Stimulated activated CD4-positive, alpha-beta T cell treated with anti-CD3 and anti-CD28 coated beads, Interleukin-1b, Interleukin-23, amount 100 ng/mL, for 24 hours (primary cell): ENCODE results near the gene LRP1.
A peak's percentile ranks its signal among the peaks of the same experiment; 100 is the strongest.

ENCODE experiments used
- DNase-seq, 4 experiments: peaks; one replicate each; pipeline ENCODE4 v3.0.0-alpha.2; 2020; ENCODE audit warnings: low read depth in 4 of 4, low spot score in 1 of 4

The LRP1 gene

DNA sequence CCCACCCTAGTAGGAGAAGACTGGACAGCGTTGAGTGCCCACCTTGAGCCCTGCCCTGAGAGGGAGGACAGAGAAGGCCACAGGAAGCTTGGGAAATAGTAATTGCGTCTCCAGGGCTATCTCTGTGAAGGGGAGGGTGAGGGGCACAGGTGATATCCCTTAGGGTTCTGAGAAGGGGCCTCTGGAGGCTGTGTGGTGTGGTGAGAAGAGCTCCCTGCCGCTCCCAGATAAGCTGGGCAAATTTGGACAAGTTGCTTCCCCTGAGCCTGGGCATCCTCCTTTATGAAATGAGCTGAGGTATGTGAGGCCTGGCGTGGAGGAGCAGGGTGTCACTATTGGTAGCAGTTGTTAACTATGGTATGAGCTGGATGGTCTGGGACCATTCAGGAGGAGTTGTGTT lies 42.6 kb downstream of the LRP1 start:
- DNase-seq = no peak

DNA sequence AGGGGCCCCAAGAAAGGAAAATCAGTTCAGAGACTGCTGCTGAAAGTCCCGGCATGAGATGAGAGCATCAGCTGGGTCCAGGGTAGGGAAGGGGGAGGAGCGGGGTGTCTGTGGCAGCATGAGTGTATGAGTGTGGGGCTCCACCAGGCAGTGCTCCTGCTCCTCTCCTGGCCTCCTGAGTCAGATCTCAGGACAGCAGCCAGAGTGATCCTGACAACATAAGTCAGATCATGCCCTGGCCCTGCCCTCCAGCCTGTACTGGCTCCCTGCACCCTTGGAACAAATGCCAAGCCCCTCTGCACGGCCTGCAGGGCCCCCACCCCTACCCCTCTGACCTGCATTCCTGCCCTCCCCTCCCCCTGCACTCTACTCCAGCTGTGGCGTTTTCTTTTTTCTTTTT lies 43.4 kb downstream of the LRP1 start:
- no peak for DNase-seq

DNA sequence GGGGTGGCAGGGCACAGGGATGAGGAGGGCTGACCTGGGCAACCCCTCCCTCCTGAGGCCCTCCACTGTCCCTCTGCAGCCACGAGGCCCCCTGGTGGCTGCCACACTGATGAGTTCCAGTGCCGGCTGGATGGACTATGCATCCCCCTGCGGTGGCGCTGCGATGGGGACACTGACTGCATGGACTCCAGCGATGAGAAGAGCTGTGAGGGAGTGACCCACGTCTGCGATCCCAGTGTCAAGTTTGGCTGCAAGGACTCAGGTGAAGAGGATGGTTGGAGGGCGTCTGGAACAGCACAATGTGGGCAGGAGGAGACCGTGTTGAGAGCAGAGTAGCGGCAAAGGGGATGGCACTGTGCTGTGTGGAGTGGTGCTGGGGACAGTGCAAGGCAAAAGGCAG lies 44.8 kb downstream of the LRP1 start:
- DNase-seq = no peak

DNA sequence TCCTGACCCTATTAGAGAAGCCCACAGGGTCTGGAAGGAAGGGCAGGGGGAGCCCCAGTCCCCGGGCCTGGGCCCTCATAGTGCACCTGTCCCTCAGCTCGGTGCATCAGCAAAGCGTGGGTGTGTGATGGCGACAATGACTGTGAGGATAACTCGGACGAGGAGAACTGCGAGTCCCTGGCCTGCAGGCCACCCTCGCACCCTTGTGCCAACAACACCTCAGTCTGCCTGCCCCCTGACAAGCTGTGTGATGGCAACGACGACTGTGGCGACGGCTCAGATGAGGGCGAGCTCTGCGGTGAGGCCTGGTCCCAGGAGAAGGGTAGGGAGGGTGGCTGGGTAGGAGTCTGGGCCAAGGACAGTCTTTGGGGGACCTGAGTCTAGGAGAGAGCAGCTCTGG lies 45.4 kb downstream of the LRP1 start:
- no peak for DNase-seq

DNA sequence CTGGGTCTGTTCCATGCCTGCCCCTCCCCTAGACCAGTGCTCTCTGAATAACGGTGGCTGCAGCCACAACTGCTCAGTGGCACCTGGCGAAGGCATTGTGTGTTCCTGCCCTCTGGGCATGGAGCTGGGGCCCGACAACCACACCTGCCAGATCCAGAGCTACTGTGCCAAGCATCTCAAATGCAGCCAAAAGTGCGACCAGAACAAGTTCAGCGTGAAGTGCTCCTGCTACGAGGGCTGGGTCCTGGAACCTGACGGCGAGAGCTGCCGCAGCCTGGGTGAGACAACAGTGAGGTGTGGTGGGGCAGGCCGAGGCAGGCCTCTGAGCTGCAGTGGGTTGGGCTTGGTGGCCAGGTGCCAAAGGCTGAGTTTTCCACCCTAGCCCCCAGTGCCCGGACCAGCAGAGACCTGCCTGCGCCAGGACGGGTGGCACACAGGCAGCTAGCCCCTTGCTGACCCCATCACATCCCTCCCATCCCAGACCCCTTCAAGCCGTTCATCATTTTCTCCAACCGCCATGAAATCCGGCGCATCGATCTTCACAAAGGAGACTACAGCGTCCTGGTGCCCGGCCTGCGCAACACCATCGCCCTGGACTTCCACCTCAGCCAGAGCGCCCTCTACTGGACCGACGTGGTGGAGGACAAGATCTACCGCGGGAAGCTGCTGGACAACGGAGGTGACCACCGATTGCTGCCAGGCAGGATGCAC lies 47.3 kb downstream of the LRP1 start:
- DNase-seq = peak in 3 of 4 experiments; percentile 15 to 41 (median 18)

DNA sequence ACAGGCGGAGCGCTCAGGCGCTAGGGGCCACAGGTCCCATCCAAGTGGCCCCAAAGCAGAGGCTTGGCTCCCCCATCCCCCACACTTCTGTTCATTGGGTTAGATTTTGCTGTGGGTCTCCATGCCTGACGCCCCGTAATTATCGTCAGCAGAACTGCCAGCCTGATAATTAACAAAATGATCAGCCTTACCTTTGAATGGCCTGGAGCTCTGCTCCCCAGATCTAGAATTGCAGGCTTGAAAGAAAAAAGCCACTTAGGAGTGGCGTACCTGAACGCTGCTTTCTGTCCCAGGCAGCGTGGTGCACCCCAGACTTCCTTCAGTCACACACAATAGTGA lies 47.8 kb downstream of the LRP1 start:
- DNase-seq = no peak

DNA sequence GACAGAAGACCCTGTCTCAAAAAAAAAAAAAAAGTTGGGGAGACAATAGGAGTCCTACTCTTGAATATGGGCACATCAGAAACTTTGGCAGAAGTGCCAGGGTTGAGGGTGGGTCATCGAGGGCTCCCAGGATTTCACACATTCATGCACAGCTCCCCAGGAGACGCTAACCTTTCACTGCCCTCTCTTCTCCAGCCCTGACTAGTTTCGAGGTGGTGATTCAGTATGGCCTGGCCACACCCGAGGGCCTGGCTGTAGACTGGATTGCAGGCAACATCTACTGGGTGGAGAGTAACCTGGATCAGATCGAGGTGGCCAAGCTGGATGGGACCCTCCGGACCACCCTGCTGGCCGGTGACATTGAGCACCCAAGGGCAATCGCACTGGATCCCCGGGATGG lies 48.6 kb downstream of the LRP1 start:
- DNase-seq = no peak

DNA sequence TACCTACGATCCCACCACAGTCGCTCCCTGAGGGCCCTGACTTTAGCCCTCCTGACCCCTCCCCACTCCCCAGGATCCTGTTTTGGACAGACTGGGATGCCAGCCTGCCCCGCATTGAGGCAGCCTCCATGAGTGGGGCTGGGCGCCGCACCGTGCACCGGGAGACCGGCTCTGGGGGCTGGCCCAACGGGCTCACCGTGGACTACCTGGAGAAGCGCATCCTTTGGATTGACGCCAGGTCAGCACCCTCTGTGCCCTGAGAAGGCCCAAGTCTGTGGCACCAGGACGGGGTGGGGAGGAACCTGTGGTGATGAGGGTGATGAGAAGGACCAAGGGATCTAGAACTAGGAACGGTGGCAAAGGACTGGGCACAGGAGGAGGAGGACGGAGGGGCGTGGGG lies 49.1 kb downstream of the LRP1 start:
- DNase-seq = no peak

DNA sequence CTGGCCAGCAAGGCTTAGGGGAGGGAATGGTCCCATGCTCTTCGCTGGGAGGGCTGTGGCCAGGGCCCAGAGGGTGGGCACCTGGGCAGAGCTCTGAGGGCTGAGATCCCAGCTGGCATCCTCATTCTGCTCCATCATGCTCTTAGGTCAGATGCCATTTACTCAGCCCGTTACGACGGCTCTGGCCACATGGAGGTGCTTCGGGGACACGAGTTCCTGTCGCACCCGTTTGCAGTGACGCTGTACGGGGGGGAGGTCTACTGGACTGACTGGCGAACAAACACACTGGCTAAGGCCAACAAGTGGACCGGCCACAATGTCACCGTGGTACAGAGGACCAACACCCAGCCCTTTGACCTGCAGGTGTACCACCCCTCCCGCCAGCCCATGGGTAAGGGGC lies 49.9 kb downstream of the LRP1 start:
- no peak for DNase-seq

DNA sequence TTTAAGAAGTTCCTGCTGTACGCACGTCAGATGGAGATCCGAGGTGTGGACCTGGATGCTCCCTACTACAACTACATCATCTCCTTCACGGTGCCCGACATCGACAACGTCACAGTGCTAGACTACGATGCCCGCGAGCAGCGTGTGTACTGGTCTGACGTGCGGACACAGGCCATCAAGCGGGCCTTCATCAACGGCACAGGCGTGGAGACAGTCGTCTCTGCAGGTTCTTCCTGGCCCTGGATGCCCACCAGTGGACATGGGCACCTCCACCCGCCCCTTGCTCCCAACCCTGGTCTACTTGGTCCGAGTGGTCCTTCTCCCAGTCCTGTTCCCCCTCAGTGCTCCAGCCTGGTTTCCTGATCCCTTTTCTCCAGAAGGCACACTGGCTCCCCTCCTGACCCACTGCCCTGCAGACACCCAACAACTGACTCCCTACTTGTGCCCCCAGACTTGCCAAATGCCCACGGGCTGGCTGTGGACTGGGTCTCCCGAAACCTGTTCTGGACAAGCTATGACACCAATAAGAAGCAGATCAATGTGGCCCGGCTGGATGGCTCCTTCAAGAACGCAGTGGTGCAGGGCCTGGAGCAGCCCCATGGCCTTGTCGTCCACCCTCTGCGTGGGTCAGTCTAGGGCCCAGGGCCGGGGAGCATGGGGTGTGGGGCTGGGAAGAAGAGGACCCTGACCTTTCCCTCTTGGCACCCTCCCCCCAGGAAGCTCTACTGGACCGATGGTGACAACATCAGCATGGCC lies 51.2 kb downstream of the LRP1 start:
- no peak for DNase-seq

DNA sequence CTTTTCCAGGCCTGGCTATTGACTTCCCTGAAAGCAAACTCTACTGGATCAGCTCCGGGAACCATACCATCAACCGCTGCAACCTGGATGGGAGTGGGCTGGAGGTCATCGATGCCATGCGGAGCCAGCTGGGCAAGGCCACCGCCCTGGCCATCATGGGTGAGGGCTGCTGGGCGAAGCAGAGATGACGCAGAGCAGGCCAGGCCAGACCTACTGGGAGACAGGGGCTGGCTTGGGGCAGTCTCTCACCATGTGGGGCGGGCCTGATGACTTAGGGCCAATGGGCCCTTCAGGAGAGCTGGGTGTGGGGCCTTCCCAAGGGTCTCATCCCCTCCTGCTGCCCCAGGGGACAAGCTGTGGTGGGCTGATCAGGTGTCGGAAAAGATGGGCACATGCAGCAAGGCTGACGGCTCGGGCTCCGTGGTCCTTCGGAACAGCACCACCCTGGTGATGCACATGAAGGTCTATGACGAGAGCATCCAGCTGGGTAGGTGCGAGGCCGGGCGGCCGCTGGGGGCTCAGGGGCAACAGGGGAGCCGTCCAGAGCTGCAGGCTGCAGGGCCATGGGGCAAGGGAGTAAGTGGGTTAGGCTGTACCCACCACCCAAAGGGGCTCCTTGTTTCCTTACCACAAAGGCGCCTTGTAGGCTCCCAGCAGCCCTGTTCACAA lies 52.2 kb downstream of the LRP1 start:
- DNase-seq = no peak

DNA sequence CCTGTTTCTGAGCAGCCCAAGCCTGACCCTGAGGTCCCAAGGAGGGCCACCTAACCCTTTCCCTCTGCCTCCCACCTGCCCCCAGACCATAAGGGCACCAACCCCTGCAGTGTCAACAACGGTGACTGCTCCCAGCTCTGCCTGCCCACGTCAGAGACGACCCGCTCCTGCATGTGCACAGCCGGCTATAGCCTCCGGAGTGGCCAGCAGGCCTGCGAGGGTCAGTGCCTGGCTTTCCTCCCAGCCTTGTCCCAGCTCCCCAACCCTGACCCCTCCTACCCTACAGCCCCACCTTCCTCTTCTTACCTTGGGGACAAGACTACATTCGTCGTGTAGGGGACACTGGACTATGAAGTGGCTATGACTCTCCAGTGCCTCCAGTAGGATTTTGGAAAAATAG lies 52.8 kb downstream of the LRP1 start:
- DNase-seq = no peak

DNA sequence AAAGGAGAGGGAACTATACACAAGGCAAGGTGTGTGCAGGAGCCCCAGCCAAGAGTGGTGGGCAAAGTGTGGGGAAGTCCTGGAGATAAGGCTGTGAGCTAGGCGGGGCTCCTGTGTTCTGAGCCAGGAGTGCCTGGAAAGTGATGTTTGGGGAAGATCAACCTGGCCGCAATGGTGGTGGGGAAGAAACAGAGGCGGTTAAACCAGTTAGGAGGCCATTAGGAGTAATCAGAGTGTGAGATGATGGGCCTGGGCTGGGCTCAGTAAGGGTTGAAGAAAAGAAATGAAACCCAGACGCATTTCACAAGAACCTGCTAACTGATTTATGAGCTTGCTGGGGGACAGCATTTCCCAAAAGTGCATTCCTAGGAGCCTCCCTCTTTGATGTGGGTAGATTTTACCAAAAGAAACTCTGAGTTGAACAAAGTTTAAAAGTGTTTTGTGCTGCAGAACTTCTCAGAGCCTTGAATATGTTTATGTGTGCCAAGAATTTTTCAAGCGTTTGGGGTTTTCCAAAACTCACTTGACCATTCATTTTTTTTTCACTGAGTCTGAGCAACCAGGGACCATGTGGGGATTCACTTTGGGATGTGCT lies 53.4 kb downstream of the LRP1 start:
- DNase-seq = no peak

DNA sequence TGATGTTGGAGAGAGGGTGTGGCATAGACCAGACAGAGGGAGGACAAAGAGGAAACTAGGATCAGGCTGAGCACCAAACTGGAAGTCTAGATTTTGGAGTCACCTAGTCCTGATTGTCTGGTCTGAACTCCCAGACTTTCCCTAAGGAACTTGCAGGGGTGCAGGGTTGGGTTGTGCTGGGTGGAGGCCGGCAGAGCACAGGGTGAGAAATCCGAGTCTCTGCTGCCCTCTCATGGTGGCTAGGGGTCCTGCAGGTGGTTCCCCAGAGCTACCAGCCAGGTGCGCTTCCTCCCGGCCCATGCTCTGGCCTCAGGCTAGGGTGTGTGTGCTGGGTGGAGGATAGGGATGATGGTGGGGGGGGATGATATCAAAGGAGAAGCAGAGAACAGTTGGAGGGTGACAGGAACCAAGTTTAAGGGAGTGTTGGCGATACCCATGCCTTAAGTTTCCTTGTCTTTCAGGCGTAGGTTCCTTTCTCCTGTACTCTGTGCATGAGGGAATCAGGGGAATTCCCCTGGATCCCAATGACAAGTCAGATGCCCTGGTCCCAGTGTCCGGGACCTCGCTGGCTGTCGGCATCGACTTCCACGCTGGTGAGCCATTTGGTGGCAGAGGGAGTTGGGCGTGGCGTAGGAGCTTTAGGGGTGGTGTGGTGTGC lies 54.8 kb downstream of the LRP1 start:
- peak; percentile 48 to 85 (median 71) for DNase-seq

DNA sequence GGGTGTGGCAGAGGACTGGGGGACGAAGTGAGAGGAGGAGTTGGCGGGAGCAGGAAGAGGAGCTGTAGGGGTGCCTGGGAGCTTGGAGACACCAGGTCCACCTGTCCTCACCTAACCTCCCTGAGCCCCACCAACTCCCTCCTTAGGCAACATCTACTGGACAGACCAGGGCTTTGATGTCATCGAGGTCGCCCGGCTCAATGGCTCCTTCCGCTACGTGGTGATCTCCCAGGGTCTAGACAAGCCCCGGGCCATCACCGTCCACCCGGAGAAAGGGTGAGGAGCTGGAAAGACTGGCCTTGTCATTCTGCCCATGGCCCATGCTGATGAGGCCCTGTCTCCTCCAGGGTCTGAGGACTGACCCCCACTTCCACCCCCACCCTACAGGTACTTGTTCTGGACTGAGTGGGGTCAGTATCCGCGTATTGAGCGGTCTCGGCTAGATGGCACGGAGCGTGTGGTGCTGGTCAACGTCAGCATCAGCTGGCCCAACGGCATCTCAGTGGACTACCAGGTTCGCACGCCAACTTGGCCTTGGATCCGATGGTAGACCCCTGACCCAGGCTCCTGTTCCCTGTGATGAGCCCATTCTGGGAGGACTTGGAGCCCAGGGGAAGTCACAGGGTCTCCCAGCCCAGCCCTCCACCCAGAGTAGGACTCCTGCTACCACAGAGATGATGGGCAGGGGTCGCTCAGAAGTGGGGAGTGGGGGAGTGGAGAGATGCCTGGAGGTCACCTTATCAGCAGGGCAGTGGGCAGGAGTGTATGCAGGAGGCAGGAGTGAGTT lies 55.8 kb downstream of the LRP1 start:
- DNase-seq = no peak

DNA sequence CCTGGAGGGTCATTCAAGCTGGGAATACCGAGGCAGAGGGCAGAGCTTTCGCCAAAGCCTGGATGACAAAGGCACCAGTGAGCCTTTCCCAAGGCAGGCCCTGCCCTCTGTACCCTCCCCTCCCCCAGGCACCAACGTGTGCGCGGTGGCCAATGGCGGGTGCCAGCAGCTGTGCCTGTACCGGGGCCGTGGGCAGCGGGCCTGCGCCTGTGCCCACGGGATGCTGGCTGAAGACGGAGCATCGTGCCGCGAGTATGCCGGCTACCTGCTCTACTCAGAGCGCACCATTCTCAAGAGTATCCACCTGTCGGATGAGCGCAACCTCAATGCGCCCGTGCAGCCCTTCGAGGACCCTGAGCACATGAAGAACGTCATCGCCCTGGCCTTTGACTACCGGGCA lies 57.1 kb downstream of the LRP1 start:
- no peak for DNase-seq

DNA sequence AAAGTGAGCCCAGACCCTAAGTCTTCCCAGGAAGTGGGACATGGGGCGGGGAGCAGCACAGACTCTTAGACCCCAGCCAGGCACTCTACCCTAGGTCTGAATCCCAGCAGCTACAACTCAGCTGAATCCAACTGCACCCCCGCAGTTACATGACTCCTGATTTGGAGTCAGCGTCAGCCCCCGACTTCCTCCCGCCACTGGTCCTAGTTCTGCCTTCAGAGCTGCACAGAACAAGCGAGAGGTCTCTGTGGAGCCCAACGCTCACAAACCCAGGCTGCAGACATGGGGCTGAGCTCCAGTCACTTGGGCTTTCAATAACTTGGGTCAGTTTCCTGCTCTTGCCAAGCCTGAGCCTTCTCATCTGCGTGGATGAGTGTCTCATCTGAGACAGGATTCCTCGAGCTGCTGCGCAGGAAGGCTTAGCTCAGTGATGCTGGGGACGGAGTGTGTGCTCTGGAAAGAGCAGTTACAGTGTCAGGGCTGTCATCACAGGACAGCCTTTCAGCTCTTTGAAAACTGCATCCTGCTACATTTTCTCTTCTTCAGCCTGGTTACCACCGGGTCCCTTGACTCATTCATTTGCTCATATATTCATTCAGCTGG lies 57.7 kb downstream of the LRP1 start:
- no peak for DNase-seq

DNA sequence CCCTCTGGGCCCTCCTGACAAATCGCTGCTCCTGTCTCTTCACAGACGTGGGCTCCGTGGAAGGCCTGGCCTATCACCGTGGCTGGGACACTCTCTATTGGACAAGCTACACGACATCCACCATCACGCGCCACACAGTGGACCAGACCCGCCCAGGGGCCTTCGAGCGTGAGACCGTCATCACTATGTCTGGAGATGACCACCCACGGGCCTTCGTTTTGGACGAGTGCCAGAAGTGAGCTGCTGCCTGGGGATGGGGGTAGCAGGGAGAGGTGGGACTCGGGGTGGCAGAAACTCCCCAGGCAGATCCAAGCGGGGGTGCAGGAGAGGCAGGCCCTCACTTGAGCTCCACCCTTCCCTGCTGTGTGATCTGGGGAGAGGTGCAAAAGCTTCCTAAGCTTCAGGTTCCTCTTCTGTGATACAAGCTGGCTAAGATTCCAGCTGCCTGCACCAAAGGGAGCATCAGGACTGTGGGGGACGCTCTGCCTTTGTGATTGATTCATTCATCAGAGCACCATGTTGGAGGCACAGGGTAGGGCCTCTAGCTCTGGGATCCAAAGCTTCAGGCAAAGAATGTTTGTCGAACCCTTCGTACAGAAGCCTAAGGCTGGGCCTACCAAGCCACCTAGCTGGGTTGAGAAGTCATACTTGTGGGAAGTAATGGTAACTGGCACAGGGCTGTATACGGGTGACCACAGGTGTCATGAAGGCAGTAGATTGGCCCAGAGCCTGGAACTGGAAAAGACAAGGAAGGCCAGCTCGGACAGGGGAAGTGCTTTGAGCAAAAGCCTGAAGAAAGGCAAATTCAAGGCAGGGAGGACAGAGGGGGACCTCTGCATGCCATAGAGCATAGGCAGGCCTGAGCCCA lies 59.2 kb downstream of the LRP1 start:
- no peak for DNase-seq

DNA sequence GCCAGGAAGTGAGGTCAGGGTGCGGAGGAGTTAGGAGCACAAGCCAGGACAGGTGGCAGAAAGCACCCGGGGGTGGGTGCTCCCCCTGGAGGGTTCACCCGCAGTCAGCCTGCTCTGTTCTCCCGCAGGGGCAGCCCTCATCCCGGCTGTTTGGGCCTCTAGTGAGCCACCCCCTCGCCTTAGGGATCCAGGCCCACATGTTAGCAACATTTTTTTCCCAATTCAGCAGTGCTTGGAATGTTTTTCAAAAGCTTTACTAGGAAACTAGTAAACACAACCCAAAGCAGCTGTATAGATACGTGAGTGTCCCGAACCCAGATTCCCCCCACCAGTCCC lies 59.8 kb downstream of the LRP1 start:
- no peak for DNase-seq

DNA sequence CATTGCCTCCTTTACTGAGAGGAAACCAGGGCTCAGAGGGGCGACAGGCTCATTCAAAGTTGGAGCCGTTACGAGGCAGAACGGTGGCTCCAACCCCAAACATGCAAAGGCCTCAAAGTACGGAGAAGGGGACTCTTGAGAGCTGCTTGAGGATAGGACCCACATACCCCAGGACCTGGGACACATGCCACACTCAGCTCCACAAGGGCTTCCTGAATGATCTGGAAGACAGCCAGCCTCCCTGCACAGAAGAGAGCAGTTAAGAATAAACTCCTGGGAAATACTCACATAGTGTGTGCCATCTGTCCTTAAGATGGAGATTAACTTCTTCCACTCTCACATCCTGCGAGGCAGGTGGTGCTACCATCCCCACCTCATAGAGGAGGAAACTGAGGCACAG lies 61.8 kb downstream of the LRP1 start:
- no peak for DNase-seq
